Liver (tissue), 3 donors: ENCODE results near the gene CYB5R4.

Experiments used
- ATF3 ChIP-seq: IDR thresholded peaks from 2 replicates; pipeline ENCODE4 v1.6.1; 2016; ENCODE audit warnings: antibody characterized with exemption
- CTCF ChIP-seq: fragments of 150-350 bp; IDR thresholded peaks from 2 replicates; pipeline ENCODE4 v1.5.1; 2017; ENCODE audit warnings: improper control_type of control experiment, low read depth, low read length; ENCODE audit not compliant: missing input control
- EGR1 ChIP-seq, 2 donors: IDR thresholded peaks; 2 replicates each; pipeline ENCODE4 v1.6.1; 2016 to 2018; ENCODE audit warnings: antibody characterized with exemption in 2 of 2, low read depth in 2 of 2
- GABPA ChIP-seq, 2 donors: IDR thresholded peaks in 1 of 2; conservative IDR thresholded peaks in 1 of 2; 2 replicates each; pipeline ENCODE4 v1.6.1; 2016; ENCODE audit warnings: antibody characterized with exemption in 2 of 2, mild to moderate bottlenecking in 1 of 2, moderate library complexity in 1 of 2
- MAX ChIP-seq: IDR thresholded peaks from 2 replicates; pipeline ENCODE4 v1.6.1; 2016; ENCODE audit warnings: antibody characterized with exemption
- RAD21 ChIP-seq, 2 donors: IDR thresholded peaks; 2 replicates each; pipeline ENCODE4 v1.6.1; 2016; ENCODE audit warnings: antibody characterized with exemption in 2 of 2, mild to moderate bottlenecking in 2 of 2
- REST ChIP-seq: IDR thresholded peaks from 2 replicates; pipeline ENCODE4 v1.6.1; 2016; ENCODE audit warnings: antibody characterized with exemption, mild to moderate bottlenecking
- RXRA ChIP-seq, 2 donors: IDR thresholded peaks; 2 replicates each; pipeline ENCODE4 v1.6.1; 2017 to 2018; ENCODE audit warnings: antibody characterized with exemption in 2 of 2, mild to moderate bottlenecking in 1 of 2
- SP1 ChIP-seq: IDR thresholded peaks from 2 replicates; pipeline ENCODE4 v1.6.1; 2018; ENCODE audit warnings: antibody characterized with exemption, mild to moderate bottlenecking
- TAF1 ChIP-seq: conservative IDR thresholded peaks from 2 replicates; pipeline ENCODE4 v1.6.1; 2016; ENCODE audit warnings: antibody characterized with exemption, mild to moderate bottlenecking
- YY1 ChIP-seq: IDR thresholded peaks from 2 replicates; pipeline ENCODE4 v1.6.1; 2016; ENCODE audit warnings: antibody characterized with exemption, mild to moderate bottlenecking
- ZBTB33 ChIP-seq: IDR thresholded peaks from 2 replicates; pipeline ENCODE4 v1.6.1; 2016; ENCODE audit warnings: antibody characterized with exemption
- donor health status: healthy.
- donor health status: healthy.

- no peak for TF ChIP-seq EGR1 (IDR thresholded peaks at IDR 0.05; ENCODE audit: low read depth in 2 of 2)
- no peak for TF ChIP-seq GABPA (IDR thresholded peaks at IDR 0.05 in 1 of 2, conservative IDR thresholded peaks at IDR 0.05 in 1 of 2)
- no peak for TF ChIP-seq TAF1
- no peak for TF ChIP-seq CTCF
- TF ChIP-seq RAD21 (IDR thresholded peaks at IDR 0.05): no peak
- no peak for TF ChIP-seq RXRA (IDR thresholded peaks at IDR 0.05)
- no peak for TF ChIP-seq ZBTB33
- TF ChIP-seq YY1: no peak
- TF ChIP-seq SP1: no peak
- TF ChIP-seq ATF3: no peak
- no peak for TF ChIP-seq MAX
- TF ChIP-seq REST: no peak
Observed at GRCh38 chr6:83890520-83890919, 31.0 kb downstream of the CYB5R4 start.
